ENCODE data around the gene MANF.
"Not testable (repeated sequence)": the region's sequence is repeated elsewhere in the genome, so short reads cannot be mapped to it uniquely, and the experiment has no call there.

MANF gene

DNA sequence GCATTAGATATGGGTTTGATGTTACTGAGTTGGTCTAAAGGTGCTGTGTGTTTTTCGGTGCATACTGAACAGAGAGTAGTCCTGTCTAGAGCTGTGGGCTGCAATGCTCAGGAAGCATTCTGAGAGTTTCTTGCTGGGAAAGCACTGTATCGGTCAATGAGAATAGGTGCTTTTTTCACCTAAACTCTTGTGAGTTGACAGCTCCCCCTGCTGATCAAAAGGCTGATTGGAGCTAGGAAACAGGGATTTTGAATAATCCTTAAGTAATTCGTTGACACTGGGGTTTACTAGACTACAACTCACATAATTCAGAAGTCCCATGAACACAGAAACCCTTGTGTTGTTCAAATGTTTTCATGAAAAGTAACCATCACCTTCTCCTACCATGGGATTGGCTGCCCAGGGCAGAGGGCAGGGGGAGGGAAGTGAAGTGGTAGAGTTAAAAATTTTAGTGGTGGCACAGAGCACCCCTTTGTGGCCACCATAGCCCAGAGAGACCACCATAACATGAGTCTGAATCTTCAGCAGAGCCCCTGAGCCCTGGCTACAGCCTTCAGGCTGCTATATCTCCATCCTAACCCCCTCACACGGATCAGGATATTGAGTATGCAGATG, 13.0 kb upstream of the MANF start:
- in situ Hi-C loops (cut with MboI; ENCODE audit: low sequenced_read_pairs): no loop called here

DNA sequence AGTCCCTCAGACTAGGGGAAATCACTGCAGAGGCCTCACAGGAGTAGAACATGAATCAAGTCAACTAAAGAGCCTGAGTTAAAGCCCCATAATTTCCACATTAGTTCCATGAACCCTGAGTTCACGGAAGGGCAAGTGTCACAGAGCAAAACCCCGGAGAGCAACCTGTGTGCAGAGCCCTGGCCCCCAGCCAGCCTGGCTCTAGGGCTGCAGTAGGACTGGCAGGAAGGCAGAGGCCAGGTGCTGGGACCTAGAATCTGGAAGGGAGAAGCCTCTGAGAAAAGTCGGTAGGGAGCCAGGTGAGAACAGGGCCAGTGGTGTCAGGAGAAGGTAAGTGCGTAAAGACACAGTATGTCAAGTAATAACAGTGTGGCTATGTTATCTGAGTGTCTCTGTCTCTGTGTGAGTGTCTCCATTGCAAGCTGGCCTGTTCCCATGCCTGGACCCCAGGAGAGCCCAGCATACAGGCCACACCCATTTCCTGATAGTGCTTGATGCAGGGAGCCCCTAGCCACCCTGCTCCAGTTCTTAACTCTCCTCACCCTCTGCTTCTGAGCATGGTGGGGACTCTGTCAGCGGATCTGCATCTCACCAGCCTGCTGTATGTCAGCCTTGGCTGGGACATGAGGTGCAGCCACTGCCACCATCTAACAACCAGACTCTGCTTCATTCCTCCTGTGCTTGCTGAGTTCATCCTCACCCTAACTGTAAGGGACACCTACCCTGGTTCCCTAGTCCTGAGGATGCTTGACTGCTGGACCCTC, 11.3 kb upstream of the MANF start:
- in situ Hi-C loops (cut with MboI; ENCODE audit: low sequenced_read_pairs): no loop called here

DNA sequence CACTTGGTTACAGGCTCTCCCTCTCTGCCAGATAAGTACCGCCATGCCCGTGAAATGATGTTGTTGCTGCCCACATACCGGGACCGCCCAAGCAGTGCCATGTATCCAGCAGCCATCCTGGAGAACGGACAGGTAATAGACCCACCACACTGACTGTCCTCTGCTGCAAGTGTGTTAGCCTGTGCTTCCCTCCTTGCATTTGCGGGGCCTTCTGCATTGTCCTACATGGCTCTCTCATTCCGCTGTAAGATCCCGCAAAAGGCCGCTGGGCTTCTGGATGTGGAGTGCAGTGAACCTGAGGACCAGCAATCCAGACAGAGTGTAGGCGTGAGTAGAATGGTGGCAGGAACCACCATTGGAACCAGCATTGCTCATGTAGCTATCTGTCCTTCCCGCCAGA, 10.6 kb upstream of the MANF start:
- in situ Hi-C loops (cut with MboI; ENCODE audit: low sequenced_read_pairs): no loop called here

GRCh38 chr3:51375136-51375535, 10.0 kb upstream of the MANF start:
- in situ Hi-C loops (cut with MboI; ENCODE audit: low sequenced_read_pairs): no loop called here

DNA sequence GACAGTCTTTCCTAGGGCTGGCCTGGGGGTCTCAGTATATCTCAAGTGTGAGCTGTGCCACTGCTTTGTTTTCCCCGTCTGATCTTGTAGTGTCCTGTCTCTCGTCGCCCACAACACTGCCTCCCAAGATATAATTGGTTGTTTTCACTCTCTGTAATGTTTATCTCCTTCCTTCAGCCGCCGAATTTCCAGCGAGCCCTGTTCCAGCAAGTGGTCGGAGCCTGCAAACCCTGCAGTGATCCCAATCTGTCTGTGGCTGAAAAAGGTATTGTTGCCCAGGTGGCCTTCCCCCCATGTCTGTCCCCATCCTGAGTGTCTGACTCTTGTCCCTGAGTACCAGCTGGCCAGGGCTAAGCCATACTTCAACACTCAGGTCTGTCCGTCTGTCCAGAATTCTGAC, 9.5 kb upstream of the MANF start:
- in situ Hi-C loops (cut with MboI; ENCODE audit: low sequenced_read_pairs): no loop called here

DNA sequence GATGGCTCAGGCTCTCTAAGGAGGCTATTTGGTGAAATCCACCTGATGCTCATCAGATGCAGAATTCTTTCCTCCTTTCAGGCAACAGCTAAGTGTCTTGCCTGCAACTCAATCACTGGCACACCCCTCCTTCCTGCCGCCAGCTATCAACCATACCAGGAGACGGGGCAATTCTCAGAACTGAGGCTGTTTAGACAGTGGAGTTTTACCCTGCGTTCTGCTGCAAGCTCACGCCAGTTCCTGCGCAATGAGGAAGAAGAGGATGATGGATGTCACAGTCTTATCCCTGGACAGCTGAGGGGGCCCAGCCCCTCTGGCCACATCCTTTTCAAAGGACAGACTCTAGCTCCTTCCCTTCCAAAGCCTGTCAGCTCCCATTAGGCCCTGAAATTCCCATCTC, 7.0 kb upstream of the MANF start:
- in situ Hi-C loops (cut with MboI; ENCODE audit: low sequenced_read_pairs): no loop called here

- in situ Hi-C loops (cut with MboI; ENCODE audit: low sequenced_read_pairs): no loop called here
Measured at GRCh38 chr3:51378726-51379125, 6.4 kb upstream of the MANF start.

DNA sequence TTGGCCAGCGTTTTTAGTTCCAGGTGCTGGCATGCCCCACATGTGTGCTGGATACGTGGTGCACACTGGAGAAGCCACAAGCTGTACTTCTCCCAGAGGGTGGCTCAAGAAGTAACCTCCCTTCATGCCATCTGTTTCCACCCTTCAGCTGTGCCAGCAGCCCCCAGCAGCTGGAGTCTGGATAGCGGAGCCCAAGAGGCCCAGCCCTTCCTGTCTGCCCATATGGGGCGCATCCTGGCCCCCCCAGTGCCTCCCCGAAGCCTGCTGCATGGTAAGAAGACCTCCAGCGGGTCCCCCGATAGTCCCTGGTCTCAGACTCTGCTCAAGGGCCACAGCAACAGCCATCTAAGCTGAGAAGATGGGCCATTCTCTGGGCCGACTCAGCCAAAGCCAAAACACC, 5.8 kb upstream of the MANF start:
- in situ Hi-C loops (cut with MboI; ENCODE audit: low sequenced_read_pairs): no loop called here

- in situ Hi-C loops (cut with MboI; ENCODE audit: low sequenced_read_pairs): no loop called here
Measured at GRCh38 chr3:51379746-51380455, 5.2 kb upstream of the MANF start.

GRCh38 chr3:51380601-51381332, 4.3 kb upstream of the MANF start:
- in situ Hi-C loops (cut with MboI; ENCODE audit: low sequenced_read_pairs): no loop called here

DNA sequence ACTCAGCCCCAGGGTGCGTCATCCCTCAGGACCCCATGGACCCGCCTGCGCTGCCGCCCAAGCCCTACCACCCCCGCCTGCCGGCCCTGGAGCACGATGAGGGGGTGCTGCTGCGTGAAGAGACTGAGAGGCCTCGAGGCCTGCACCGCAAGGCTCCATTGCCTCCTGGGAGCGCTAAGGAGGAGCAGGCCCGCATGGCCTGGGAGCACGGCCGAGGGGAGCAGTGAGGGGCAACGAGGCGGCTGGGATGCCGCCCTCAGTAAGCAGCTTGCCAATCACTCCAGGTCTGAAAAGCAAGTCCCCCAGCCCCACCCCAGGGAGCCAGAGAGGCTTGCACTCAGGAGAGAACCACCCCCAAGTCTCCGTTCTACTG, 3.8 kb upstream of the MANF start:
- in situ Hi-C loops (cut with MboI; ENCODE audit: low sequenced_read_pairs): no loop called here

DNA sequence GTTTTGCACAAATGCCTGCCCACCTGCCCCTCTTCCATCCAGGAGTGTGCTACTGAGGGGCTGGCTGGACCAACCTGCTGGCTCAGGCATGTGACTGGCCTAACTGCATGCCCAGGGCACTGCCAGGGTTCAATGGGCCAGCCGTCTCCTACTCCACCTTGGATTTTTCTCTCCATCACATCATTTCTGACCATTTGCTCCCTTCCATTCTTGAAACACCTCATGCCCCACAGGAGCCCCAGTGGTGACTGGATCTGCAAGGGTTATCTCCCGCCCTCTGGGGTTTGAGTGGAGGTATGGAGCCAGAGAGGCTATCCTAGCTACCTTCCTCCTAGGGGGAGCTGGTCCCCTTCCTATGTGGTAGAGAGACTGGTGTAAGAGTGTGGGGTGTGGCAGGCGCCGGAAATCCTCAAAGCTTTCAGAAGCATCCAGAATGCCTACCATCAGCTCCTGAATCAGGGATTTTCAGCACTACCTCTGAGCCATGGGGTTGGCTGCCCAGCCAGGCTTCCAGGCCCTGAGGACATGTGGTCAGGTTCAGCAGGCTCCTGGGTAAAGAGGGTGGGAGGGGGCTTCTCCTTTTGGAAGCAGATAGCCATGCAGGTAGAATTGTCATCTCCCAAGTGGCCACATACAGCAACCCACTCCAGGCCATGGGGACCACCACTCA, 2.9 kb upstream of the MANF start:
- in situ Hi-C loops (cut with MboI; ENCODE audit: low sequenced_read_pairs): no loop called here

GRCh38 chr3:51382947-51383578, 2.0 kb upstream of the MANF start:
- in situ Hi-C loops (cut with MboI; ENCODE audit: low sequenced_read_pairs): no loop called here

DNA sequence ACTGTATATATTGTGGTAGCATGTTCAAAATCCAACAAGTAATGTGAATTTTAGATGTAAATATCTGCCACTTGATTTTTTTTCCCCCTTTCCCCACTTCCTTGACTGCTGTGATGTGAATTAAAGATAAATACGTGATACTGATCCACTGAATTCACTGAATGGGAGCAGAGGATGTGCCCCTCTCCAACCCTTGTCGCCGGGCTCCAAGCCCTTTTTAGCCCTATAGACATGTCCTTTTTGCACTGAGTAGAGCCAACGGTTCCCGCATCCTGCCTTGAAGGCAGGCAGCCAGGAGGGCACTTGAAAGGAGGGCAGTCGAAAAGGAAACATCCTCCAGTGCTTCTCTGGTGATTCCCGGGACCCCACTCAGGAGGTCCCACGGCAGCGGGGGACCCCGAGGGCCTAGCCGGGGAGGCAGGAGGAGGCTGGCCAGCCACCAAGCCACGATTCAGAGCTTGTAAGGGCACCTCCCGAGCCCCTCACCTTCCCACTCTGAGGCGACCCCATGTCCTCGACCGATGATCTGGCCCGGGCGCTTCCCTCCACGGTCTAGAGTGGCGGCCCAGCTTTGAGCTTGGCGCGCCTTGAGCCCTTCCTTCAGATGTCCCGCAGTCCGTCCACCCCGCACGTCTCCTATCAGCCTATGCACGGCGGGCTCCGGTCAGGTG, 901 bp upstream of the MANF start:
- in situ Hi-C loops (cut with MboI; ENCODE audit: low sequenced_read_pairs): no loop called here

DNA sequence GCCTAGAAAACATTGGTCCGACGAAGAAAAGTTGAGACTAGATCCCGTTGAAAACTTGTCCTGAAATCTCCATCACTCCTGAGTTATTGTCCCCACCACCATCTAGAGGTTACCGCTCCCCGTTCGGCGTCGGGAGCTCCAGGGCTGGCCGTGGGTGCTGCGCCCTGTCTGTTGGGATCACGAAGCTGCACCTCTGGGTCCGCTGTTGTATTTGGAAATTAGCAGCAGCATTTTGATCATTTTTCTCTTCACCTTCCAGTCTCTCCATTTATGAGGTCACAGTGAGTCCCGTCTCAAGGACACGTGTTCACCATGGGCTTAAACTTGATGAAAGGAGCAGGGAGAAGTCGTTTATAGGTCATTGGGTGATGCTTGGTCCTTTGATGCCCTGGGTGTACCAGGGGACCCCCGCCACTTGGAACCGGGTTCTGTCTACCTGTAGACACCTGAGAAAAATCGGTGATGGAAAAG, 565 bp downstream of the MANF start:
- in situ Hi-C loops (cut with MboI; ENCODE audit: low sequenced_read_pairs): no loop called here

DNA sequence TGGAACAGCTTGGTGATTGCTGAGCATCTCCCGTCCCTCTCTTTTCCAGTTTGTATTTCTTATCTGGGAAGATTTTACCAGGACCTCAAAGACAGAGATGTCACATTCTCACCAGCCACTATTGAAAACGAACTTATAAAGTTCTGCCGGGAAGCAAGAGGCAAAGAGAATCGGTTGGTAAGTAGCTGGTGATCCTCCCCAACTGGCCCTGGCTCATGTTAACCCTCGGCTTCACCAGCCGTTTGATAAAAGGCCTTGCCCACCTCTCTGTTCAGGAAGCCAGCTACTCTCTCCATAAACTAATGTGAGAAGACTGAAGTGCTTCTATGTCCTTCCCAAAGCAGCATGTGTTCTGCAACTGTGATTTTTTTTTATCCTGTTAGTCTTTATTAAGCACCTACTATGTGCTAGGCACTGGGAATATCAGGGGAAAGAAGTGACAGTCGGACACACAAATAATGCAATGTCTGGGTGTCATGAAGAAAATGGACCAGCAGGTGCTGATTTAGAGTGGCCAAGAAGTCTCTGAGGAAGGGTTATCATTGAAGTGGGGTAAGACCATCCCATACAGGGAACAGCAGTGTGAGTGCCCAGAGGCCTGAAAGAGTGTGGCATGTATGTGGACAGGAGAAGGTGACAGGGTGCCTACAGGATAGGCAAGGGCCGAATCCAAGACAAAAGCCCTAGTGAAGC, 1.2 kb downstream of the MANF start:
- in situ Hi-C loops (cut with MboI; ENCODE audit: low sequenced_read_pairs): no loop called here

GRCh38 chr3:51386852-51387229, 1.8 kb downstream of the MANF start:
- in situ Hi-C loops (cut with MboI; ENCODE audit: low sequenced_read_pairs): no loop called here

DNA sequence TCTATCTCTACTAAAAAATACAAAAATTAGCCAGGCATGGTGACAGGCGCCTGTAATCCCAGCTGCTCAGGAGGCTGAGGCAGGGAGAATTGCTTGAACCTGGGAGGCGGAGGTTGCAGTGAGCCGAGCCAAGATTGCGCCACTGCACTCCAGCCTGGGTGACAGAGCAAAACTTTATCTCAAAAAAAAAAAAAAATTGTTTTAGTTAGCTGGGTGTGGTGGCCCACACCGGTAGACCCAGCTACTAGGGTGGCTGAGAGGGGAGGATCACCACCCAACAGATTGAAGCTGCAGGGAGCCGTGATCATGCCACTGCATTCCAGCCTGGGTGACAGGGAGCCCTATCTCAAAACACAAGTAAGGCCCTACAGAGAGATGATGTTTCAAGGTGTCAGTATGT, 2.2 kb downstream of the MANF start:
- in situ Hi-C loops (cut with MboI; ENCODE audit: low sequenced_read_pairs): not testable (repeated sequence)

- in situ Hi-C loops (cut with MboI; ENCODE audit: low sequenced_read_pairs): no loop called here
Measured at GRCh38 chr3:51388286-51389029, 3.4 kb downstream of the MANF start.
